ENCODE results near the gene RAB3A. TPM values are rescaled to one million over a fixed set of nuclear protein-coding genes. Genes with fewer than 3 reads are reported as not detected.

Gene RAB3A
- total and polyA plus RNA-seq, 7 experiments from 2014 or later, result 1.9 to 16.7 (median 7.5) TPM

GRCh38 chr19:18168673-18169381 lies 35.0 kb downstream of the RAB3A start:
- Histone ChIP-seq H3K9me3 (ENCODE audit: control insufficient read depth in 2 of 3, low read length in 3 of 3) (no peaks in the 10 kb centered on the region), H3K4me3 (ENCODE audit: low read length) (no peak overlapping the region), H3K27me3 (ENCODE audit: control insufficient read depth in 2 of 2, insufficient read depth in 2 of 2, low read length in 2 of 2) (no peaks in the 10 kb centered on the region), H3K27ac (ENCODE audit: low read depth, low read length) (no peak overlapping the region), H3K4me1 (ENCODE audit: control insufficient read depth in 2 of 2, insufficient read depth in 2 of 2, low read length in 2 of 2) (peaks cover 0 to 5% of the 10 kb centered on the region in 2 donors), H3K36me3 (ENCODE audit: control insufficient read depth in 2 of 3, insufficient read depth in 3 of 3, low read length in 3 of 3) (peaks cover 0 to 39% (median 7%) of the 10 kb centered on the region in 3 experiments)
- intact Hi-C loops (cut with micrococcal nuclease), result loop anchor here (1.0 kb wide), 3 partner anchors 56 to 231 kb away; no protein-coding TSS in a partner anchor
- Mint-ChIP-seq H3K9me3 (no peaks in the 10 kb centered on the region), H3K27ac (no peak overlapping the region), H3K36me3 (peaks cover 7 to 21% (median 10%) of the 10 kb centered on the region in 5 donors), H3K27me3 (no peaks in the 10 kb centered on the region), H3K4me3 (no peak overlapping the region), H3K4me1 (peaks cover 0 to 17% (median 7%) of the 10 kb centered on the region in 7 donors)
- ChIA-PET CTCF (interaction anchor here (0.6 to 3.0 kb wide), 11 partner anchors 8 to 232 kb away, joined by 3 to 16 read pairs (median 3); partner anchors contain the start of gene IL12RB1), POLR2A (interaction anchor here (1.2 to 1.5 kb wide), 3 partner anchors 55 to 105 kb away, joined by 3 to 4 read pairs (median 4); no protein-coding TSS in a partner anchor)
- no peak for DNase-seq
- ATAC-seq, result no peak

GRCh38 chr19:18167975-18168645 lies 35.7 kb downstream of the RAB3A start:
- ChIA-PET POLR2A (interaction anchor here (1.2 to 1.5 kb wide), 3 partner anchors 55 to 105 kb away, joined by 3 to 4 read pairs (median 4); no protein-coding TSS in a partner anchor), CTCF (interaction anchor here (0.6 to 3.0 kb wide), 14 partner anchors 9 to 232 kb away, joined by 3 to 16 read pairs (median 3); partner anchors contain the start of gene IL12RB1)
- peaks cover 0 to 14% (median 4%) of the 10 kb centered on the region in 7 donors for H3K4me1 Mint-ChIP-seq
- no peaks in the 10 kb centered on the region for H3K27me3 Mint-ChIP-seq
- H3K4me3 Mint-ChIP-seq, result no peak overlapping the region
- Histone ChIP-seq H3K27me3 (ENCODE audit: control insufficient read depth in 2 of 2, insufficient read depth in 2 of 2, low read length in 2 of 2) (no peaks in the 10 kb centered on the region), H3K4me3 (ENCODE audit: low read length) (no peak overlapping the region), H3K9me3 (ENCODE audit: control insufficient read depth in 2 of 3, low read length in 3 of 3) (no peaks in the 10 kb centered on the region), H3K4me1 (ENCODE audit: control insufficient read depth in 2 of 2, insufficient read depth in 2 of 2, low read length in 2 of 2) (peaks cover 0 to under 1% of the 10 kb centered on the region in 2 donors), H3K27ac (ENCODE audit: low read depth, low read length) (no peak overlapping the region), H3K36me3 (ENCODE audit: control insufficient read depth in 2 of 3, insufficient read depth in 3 of 3, low read length in 3 of 3) (peaks cover 0 to 45% (median 12%) of the 10 kb centered on the region in 3 experiments)
- DNase-seq (peak in 7 of 9 donors; percentile 32 to 70 (median 59)), ATAC-seq (peak; percentile 71)
- intact Hi-C loops (cut with micrococcal nuclease), result loop anchor here (1.0 kb wide), 3 partner anchors 55 to 230 kb away; no protein-coding TSS in a partner anchor
- H3K9me3 Mint-ChIP-seq, result no peaks in the 10 kb centered on the region
- peaks cover 9 to 24% (median 10%) of the 10 kb centered on the region in 5 donors for H3K36me3 Mint-ChIP-seq
- peak overlapping the region in 2 of 9 donors; percentile 5 to 65 for H3K27ac Mint-ChIP-seq

GRCh38 chr19:18167011-18167410 lies 36.8 kb downstream of the RAB3A start:
- H3K4me1 Mint-ChIP-seq, result peaks cover 0 to 9% (median 4%) of the 10 kb centered on the region in 7 donors
- peaks cover 0 to 54% (median 14%) of the 10 kb centered on the region in 3 experiments for H3K36me3 ChIP-seq (ENCODE audit: control insufficient read depth in 2 of 3, insufficient read depth in 3 of 3, low read length in 3 of 3)
- no peak overlapping the region for H3K27ac Mint-ChIP-seq
- DNase-seq, result no peak
- peaks cover 0 to under 1% of the 10 kb centered on the region in 2 donors for H3K4me1 ChIP-seq (ENCODE audit: control insufficient read depth in 2 of 2, insufficient read depth in 2 of 2, low read length in 2 of 2)
- H3K9me3 ChIP-seq (ENCODE audit: control insufficient read depth in 2 of 3, low read length in 3 of 3), result no peaks in the 10 kb centered on the region
- ChIA-PET POLR2A (interaction anchor here (1.4 kb wide), 1 partner anchor 79 kb away, joined by 4 read pairs; no protein-coding TSS in a partner anchor), CTCF (interaction anchor here (1.5 to 3.0 kb wide), 4 partner anchors 53 to 230 kb away, joined by 3 to 16 read pairs (median 11); no protein-coding TSS in a partner anchor)
- H3K4me3 ChIP-seq (ENCODE audit: low read length), result no peak overlapping the region
- H3K27ac ChIP-seq (ENCODE audit: low read depth, low read length), result no peak overlapping the region
- peaks cover 9 to 25% (median 10%) of the 10 kb centered on the region in 5 donors for H3K36me3 Mint-ChIP-seq
- ATAC-seq, result no peak
- H3K27me3 Mint-ChIP-seq, result no peaks in the 10 kb centered on the region
- no peaks in the 10 kb centered on the region for H3K9me3 Mint-ChIP-seq
- no peak overlapping the region for H3K4me3 Mint-ChIP-seq
- no peaks in the 10 kb centered on the region for H3K27me3 ChIP-seq (ENCODE audit: control insufficient read depth in 2 of 2, insufficient read depth in 2 of 2, low read length in 2 of 2)
- intact Hi-C loops (cut with micrococcal nuclease), result no loop called here

- ATAC-seq, result no peak
- no peak for DNase-seq
- H3K27me3 ChIP-seq (ENCODE audit: control insufficient read depth in 2 of 2, insufficient read depth in 2 of 2, low read length in 2 of 2), result no peaks in the 10 kb centered on the region
- Mint-ChIP-seq H3K27ac (no peak overlapping the region), H3K9me3 (no peaks in the 10 kb centered on the region), H3K27me3 (no peaks in the 10 kb centered on the region), H3K4me1 (peaks cover 0 to 7% (median 5%) of the 10 kb centered on the region in 7 donors), H3K36me3 (peaks cover 9 to 25% (median 10%) of the 10 kb centered on the region in 5 donors), H3K4me3 (no peak overlapping the region)
- H3K4me1 ChIP-seq (ENCODE audit: control insufficient read depth in 2 of 2, insufficient read depth in 2 of 2, low read length in 2 of 2), result peaks cover 0 to 6% of the 10 kb centered on the region in 2 donors
- intact Hi-C loops (cut with micrococcal nuclease), result no loop called here
- ChIA-PET POLR2A (interaction anchor here (0.6 kb wide), 1 partner anchor 289 kb away, joined by 3 read pairs; no protein-coding TSS in a partner anchor), CTCF (interaction anchor here (0.6 to 3.0 kb wide), 5 partner anchors 14 to 109 kb away, joined by 3 to 16 read pairs (median 10); no protein-coding TSS in a partner anchor)
- peaks cover 0 to 55% (median 14%) of the 10 kb centered on the region in 3 experiments for H3K36me3 ChIP-seq (ENCODE audit: control insufficient read depth in 2 of 3, insufficient read depth in 3 of 3, low read length in 3 of 3)
- no peak overlapping the region for H3K27ac ChIP-seq (ENCODE audit: low read depth, low read length)
- H3K4me3 ChIP-seq (ENCODE audit: low read length), result no peak overlapping the region
- H3K9me3 ChIP-seq (ENCODE audit: control insufficient read depth in 2 of 3, low read length in 3 of 3), result no peaks in the 10 kb centered on the region
Observed at GRCh38 chr19:18165794-18166544, 37.9 kb downstream of the RAB3A start.

- H3K4me1 Mint-ChIP-seq, result peaks cover 0 to 15% (median 9%) of the 10 kb centered on the region in 7 donors
- ATAC-seq, result no peak
- no peak for DNase-seq
- H3K4me1 ChIP-seq (ENCODE audit: control insufficient read depth in 2 of 2, insufficient read depth in 2 of 2, low read length in 2 of 2), result peaks cover 0 to 13% of the 10 kb centered on the region in 2 donors
- H3K27me3 Mint-ChIP-seq, result no peaks in the 10 kb centered on the region
- POLR2A ChIA-PET, result no interaction called here
- H3K36me3 ChIP-seq (ENCODE audit: control insufficient read depth in 2 of 3, insufficient read depth in 3 of 3, low read length in 3 of 3), result peaks cover 0 to 50% (median 14%) of the 10 kb centered on the region in 3 experiments
- intact Hi-C loops (cut with micrococcal nuclease), result no loop called here
- CTCF ChIA-PET, result interaction anchor here (0.9 to 1.2 kb wide), 4 partner anchors 29 to 288 kb away, joined by 3 read pairs; partner anchors contain the start of gene MPV17L2
- no peaks in the 10 kb centered on the region for H3K9me3 ChIP-seq (ENCODE audit: control insufficient read depth in 2 of 3, low read length in 3 of 3)
- no peak overlapping the region for H3K27ac ChIP-seq (ENCODE audit: low read depth, low read length)
- H3K27ac Mint-ChIP-seq, result no peak overlapping the region
- no peaks in the 10 kb centered on the region for H3K9me3 Mint-ChIP-seq
- no peak overlapping the region for H3K4me3 Mint-ChIP-seq
- H3K27me3 ChIP-seq (ENCODE audit: control insufficient read depth in 2 of 2, insufficient read depth in 2 of 2, low read length in 2 of 2), result no peaks in the 10 kb centered on the region
- H3K4me3 ChIP-seq (ENCODE audit: low read length), result no peak overlapping the region
- H3K36me3 Mint-ChIP-seq, result peaks cover 10 to 22% (median 11%) of the 10 kb centered on the region in 5 donors
Observed at GRCh38 chr19:18164072-18164471, 39.8 kb downstream of the RAB3A start.

Data from naive thymus-derived CD4-positive, alpha-beta T cell (primary cell).